Upper lobe of left lung (tissue), 6 donors: ENCODE results near the gene ADAMTS8. TPM values are rescaled to one million over a fixed set of nuclear protein-coding genes. Genes with fewer than 3 reads are reported as not detected.

Experiments used
- ATAC-seq, 2 donors: fragments of 200-7000 bp; cut with Tn5 transposase; one replicate each; pipeline ENCODE4 v1.9.1; 2022; ENCODE audit warnings: mild to moderate bottlenecking in 2 of 2, moderate library complexity in 2 of 2; ENCODE audit not compliant: low FRiP score in 2 of 2
- DNase-seq, 2 donors: peaks; one replicate each; pipeline ENCODE4 v3.0.0-alpha.2; 2019 to 2020
- H3K27ac ChIP-seq, 4 donors: fragments of 200-600 bp; sonication (generic); one replicate each; pipeline ENCODE4 v1.5.1; 2016 to 2019
- H3K27me3 ChIP-seq, 4 donors: fragments of 200-600 bp; sonication (generic); one replicate each; pipeline ENCODE4 v1.5.1; 2017 to 2019
- H3K36me3 ChIP-seq, 4 donors: fragments of 200-600 bp; sonication (generic); one replicate each; pipeline ENCODE4 v1.5.1; 2016 to 2019
- H3K4me1 ChIP-seq, 4 donors: fragments of 200-600 bp; sonication (generic); one replicate each; pipeline ENCODE4 v1.5.1; 2018 to 2019
- H3K4me3 ChIP-seq, 4 donors: fragments of 200-600 bp; sonication (generic); one replicate each; pipeline ENCODE4 v1.5.1; 2017 to 2019; ENCODE audit warnings: mild to moderate bottlenecking in 2 of 4, moderate library complexity in 1 of 4
- H3K9me3 ChIP-seq, 4 donors: fragments of 200-600 bp; sonication (generic); one replicate each; pipeline ENCODE4 v1.5.1; 2018 to 2019
- EP300 ChIP-seq, 4 donors: sonication (generic); formaldehyde crosslinking; IDR thresholded peaks; one replicate each; pipeline ENCODE4 v1.5.1; 2017; ENCODE audit warnings: antibody characterized with exemption in 4 of 4, control low read depth in 2 of 4
- POLR2A ChIP-seq, 4 donors: fragments of 450-650 bp; IDR thresholded peaks; one replicate each; pipeline ENCODE4 v1.5.1; 2016 to 2017; ENCODE audit warnings: antibody characterized with exemption in 4 of 4, mild to moderate bottlenecking in 2 of 4
- POLR2AphosphoS5 ChIP-seq, 2 donors: sonication (generic); formaldehyde crosslinking; IDR thresholded peaks; one replicate each; pipeline ENCODE4 v1.5.1; 2017; ENCODE audit warnings: antibody characterized with exemption in 2 of 2
- WGBS, 2 donors: methylation state at CpG; one replicate each; pipeline ENCODE4 v1.1.5; 2017 to 2018; 5-methylcytosine and 5-hydroxymethylcytosine counted together
- total RNA-seq, 6 donors: library from RNA; depleted of rRNA in 4 of 6; stranded (reverse); fragments of >200 nt in 4 of 6; gene quantifications; one replicate each; pipeline versions ENCODE4 v1.1.0 to v1.2.1, GENCODE V29; 2016 to 2021
- TF ChIP-seq, protein P1 (sequence below), 6 experiments: fragments of 450-650 bp in 4 of 6; fragments of 200-600 bp in 2 of 6; sonication (generic) in 2 of 6; IDR thresholded peaks; one replicate each; pipeline ENCODE4 v1.5.1; 2016 to 2019; ENCODE audit warnings: antibody characterized with exemption in 6 of 6
- donor health status: DM: no; HTN: no; CAD: no; lungs with moderate emphysema.
- donor health status: DM: no; HTN: yes; CAD: no; lungs with severe emphysema.

The ADAMTS8 gene, protein sequence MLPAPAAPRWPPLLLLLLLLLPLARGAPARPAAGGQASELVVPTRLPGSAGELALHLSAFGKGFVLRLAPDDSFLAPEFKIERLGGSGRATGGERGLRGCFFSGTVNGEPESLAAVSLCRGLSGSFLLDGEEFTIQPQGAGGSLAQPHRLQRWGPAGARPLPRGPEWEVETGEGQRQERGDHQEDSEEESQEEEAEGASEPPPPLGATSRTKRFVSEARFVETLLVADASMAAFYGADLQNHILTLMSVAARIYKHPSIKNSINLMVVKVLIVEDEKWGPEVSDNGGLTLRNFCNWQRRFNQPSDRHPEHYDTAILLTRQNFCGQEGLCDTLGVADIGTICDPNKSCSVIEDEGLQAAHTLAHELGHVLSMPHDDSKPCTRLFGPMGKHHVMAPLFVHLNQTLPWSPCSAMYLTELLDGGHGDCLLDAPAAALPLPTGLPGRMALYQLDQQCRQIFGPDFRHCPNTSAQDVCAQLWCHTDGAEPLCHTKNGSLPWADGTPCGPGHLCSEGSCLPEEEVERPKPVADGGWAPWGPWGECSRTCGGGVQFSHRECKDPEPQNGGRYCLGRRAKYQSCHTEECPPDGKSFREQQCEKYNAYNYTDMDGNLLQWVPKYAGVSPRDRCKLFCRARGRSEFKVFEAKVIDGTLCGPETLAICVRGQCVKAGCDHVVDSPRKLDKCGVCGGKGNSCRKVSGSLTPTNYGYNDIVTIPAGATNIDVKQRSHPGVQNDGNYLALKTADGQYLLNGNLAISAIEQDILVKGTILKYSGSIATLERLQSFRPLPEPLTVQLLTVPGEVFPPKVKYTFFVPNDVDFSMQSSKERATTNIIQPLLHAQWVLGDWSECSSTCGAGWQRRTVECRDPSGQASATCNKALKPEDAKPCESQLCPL
- total RNA-seq: 10 to 100 TPM; 13.0 to 52.3 (median 21.5) TPM

DNA sequence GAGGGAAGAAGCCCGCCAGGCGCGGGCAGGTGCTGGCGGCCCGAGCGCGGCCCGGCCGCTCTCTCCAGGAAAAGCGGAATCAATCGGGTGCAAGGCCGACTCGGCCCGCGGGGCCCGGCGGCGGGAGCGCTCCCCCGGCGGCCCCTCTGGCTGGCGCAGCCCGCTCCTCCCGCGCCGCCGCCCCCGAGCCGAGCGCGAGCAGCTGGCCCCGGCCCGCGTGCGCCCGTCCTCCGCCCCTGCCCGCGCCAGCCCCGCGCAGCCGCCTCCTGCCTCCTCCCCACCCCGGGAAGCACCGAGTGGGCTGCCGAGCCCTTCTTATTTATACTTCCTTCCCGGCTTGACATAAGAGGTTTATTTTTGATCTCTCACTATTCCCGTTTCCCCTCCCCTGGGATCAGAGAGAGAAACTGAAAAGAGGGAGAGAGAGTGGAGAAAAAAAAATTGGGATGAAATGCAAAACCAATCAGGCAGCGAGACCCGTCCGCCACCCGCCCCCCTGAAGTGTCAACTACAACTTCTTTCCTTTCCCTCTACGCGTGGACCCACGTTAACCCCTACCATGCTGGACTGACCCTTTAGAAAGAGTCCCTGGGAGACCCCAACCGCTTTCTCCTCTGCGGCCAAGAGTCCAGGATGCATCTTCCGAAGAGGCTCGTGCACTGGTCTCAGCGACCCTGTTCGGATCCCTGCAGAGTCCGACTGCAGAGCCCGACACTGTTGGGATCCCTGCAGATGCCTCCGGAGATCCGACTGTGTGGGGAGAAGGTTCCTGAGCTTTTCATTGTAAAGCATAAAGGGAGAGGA is at the start of gene ADAMTS8:
Gene ADAMTS8 (minus strand): TSS at position 294 of the 804 bp plus-strand sequence. CDS start 323 bp downstream, outside the sequence.
- H3K27ac ChIP-seq: peak within 1 kb of the TSS; percentile 40 to 87 (median 74)
- TF ChIP-seq EP300 (IDR thresholded peaks at IDR 0.05) (no peak), POLR2A (IDR thresholded peaks at IDR 0.05) (peak in 1 of 4 donors; percentile 26)
- TF ChIP-seq, protein P1, sequence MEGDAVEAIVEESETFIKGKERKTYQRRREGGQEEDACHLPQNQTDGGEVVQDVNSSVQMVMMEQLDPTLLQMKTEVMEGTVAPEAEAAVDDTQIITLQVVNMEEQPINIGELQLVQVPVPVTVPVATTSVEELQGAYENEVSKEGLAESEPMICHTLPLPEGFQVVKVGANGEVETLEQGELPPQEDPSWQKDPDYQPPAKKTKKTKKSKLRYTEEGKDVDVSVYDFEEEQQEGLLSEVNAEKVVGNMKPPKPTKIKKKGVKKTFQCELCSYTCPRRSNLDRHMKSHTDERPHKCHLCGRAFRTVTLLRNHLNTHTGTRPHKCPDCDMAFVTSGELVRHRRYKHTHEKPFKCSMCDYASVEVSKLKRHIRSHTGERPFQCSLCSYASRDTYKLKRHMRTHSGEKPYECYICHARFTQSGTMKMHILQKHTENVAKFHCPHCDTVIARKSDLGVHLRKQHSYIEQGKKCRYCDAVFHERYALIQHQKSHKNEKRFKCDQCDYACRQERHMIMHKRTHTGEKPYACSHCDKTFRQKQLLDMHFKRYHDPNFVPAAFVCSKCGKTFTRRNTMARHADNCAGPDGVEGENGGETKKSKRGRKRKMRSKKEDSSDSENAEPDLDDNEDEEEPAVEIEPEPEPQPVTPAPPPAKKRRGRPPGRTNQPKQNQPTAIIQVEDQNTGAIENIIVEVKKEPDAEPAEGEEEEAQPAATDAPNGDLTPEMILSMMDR (IDR thresholded peaks at IDR 0.05): peak in 1 of 6 experiments; percentile 26

DNA sequence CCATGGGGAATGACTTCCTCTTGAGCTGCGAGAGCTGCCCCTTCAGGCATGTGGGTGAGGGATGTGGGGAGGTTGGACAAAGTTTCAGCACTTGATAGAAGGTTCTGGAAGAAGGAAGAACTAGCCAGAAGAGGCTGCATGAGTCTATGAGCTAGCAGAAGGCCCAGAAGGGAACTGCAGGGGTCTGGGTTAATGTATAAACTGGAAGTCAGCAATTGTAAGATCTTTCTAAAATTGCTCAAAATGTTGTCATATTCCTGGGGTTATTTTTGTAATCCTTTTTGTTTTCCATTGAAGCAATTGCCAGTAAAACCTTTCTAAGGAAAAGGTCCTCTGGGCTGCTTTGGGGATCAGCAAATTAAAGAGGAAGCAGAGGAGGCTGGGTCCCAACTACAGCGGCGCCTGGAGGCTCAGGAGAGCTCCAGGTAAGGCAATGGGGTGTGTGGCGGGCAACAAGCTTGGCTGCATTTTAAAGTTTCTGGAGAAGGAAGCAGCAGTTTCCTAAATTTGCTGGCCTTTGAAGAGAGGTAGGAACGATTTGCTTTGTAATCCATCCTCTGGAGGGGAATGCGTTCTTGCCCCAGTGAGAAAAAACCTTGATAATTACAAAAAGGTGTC is 49.3 kb upstream of the ADAMTS8 start:
- Histone ChIP-seq H3K9me3 (no peaks in the 10 kb centered on the region), H3K4me1 (peaks cover 3 to 23% (median 8%) of the 10 kb centered on the region in 4 donors), H3K36me3 (peaks cover 0 to 14% (median 8%) of the 10 kb centered on the region in 4 donors), H3K4me3 (no peak overlapping the region), H3K27me3 (no peaks in the 10 kb centered on the region), H3K27ac (peak overlapping the region; percentile 17 to 66 (median 58))
- no peak for DNase-seq
- no peak for ATAC-seq
- 57 to 63% methylated on average over 6 of the region's 6 CpGs for WGBS, 2 donors
- TF ChIP-seq EP300 (IDR thresholded peaks at IDR 0.05) (no peak), POLR2A (IDR thresholded peaks at IDR 0.05) (no peak), POLR2AphosphoS5 (IDR thresholded peaks at IDR 0.05) (no peak)
- TF ChIP-seq, protein P1 (IDR thresholded peaks at IDR 0.05): no peak

More for the DNA sequence above, at the start of gene ADAMTS8:
- peaks cover 0 to 23% (median 11%) of the 10 kb centered on the region in 4 donors for H3K27me3 ChIP-seq
- DNase-seq: no peak
- peak in 1 of 2 donors; percentile 18 for ATAC-seq
- H3K4me1 ChIP-seq: peaks cover 10 to 23% (median 14%) of the 10 kb centered on the region in 4 donors
- peak within 1 kb of the TSS; percentile 20 to 53 (median 49) for H3K4me3 ChIP-seq
- no peaks in the 10 kb centered on the region for H3K9me3 ChIP-seq
- no peaks in the 10 kb centered on the region for H3K36me3 ChIP-seq
- 5 to 6% methylated on average over 22 to 31 of the region's 64 CpGs for WGBS, 2 donors

DNA sequence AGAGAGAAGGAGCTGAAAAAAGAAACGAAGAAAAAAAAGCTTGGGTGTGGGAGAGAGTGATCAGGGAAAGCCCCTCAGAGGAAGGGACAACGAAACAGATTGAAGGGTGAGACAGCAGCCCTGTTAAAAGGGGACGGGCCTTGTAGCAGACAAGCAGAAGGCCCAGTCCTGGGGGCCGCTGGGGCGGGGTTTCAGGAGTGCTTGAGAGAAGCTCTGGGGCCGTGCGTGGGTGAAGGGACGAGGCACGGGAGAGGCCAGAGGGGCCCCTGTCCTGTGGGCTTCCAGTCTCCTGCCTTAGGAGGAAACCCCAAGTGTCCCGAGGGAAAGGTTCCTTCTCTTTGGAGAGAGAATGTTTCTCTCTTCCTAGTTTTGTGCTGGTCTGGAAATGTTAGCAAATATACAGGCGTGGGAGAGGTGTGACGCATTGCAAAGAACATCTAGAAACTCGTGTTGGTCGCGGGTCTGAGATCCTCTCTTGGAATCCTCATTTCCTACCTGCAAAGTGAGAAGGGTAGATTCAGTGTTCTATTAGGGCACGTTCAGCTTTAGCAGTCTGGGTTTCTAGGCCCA is 48.6 kb upstream of the ADAMTS8 start:
- 80 to 83% methylated on average over 16 of the region's 16 CpGs for WGBS, 2 donors
- Histone ChIP-seq H3K4me1 (peaks cover 3 to 23% (median 8%) of the 10 kb centered on the region in 4 donors), H3K27me3 (no peaks in the 10 kb centered on the region), H3K36me3 (peaks cover 0 to 19% (median 9%) of the 10 kb centered on the region in 4 donors), H3K9me3 (no peaks in the 10 kb centered on the region), H3K4me3 (no peak overlapping the region), H3K27ac (peak overlapping the region; percentile 17 to 66 (median 48))
- DNase-seq (peak in 1 of 2 donors; percentile 65), ATAC-seq (no peak)
- TF ChIP-seq POLR2AphosphoS5 (IDR thresholded peaks at IDR 0.05): no peak
- TF ChIP-seq, protein P1 (IDR thresholded peaks at IDR 0.05): no peak
